Neural cell (in vitro differentiated cells): ENCODE measurements around the gene ITGA5. TPM values are rescaled to one million over a fixed set of nuclear protein-coding genes. Genes with fewer than 3 reads are reported as not detected.

ENCODE experiments used
- H2AFZ ChIP-seq: fragments of 200-600, 300-800 bp; sonication (generic), shearing (Covaris generic); 2 replicates; pipeline ENCODE4 v1.6.0; 2014; ENCODE audit warnings: low read depth, mild to moderate bottlenecking, antibody characterized with exemption, low read length, moderate library complexity
- H3F3A ChIP-seq: fragments of 200-600 bp; shearing (Covaris generic); 2 replicates; pipeline ENCODE4 v1.6.1; 2016; ENCODE audit warnings: mild to moderate bottlenecking, moderate library complexity, mixed read lengths, antibody characterized with exemption, low read length; ENCODE audit not compliant: insufficient read depth, poor library complexity, severe bottlenecking
- H3K27ac ChIP-seq: fragments of 200-600, 300-800 bp; sonication (generic), shearing (Covaris generic); 2 replicates; pipeline ENCODE4 v1.5.1; 2014; ENCODE audit warnings: mild to moderate bottlenecking, low read length, moderate library complexity
- H3K27me3 ChIP-seq: fragments of 300-800, 200-600 bp; sonication (generic), shearing (Covaris generic); 2 replicates; pipeline ENCODE4 v1.6.0; 2014; ENCODE audit warnings: mild to moderate bottlenecking, low read depth, low read length, moderate library complexity; ENCODE audit not compliant: insufficient read depth
- H3K36me3 ChIP-seq: fragments of 300-800, 200-600 bp; sonication (generic), shearing (Covaris generic); 2 replicates; pipeline ENCODE4 v1.5.1; 2014; ENCODE audit warnings: mild to moderate bottlenecking, antibody characterized with exemption, low read length, moderate library complexity; ENCODE audit not compliant: insufficient read depth
- H3K4me2 ChIP-seq: fragments of 300-800, 200-600 bp; sonication (generic), shearing (Covaris generic); 2 replicates; pipeline ENCODE4 v1.6.0; 2014; ENCODE audit warnings: mild to moderate bottlenecking, low read length
- H3K4me3 ChIP-seq: fragments of 300-800, 200-600 bp; sonication (generic), shearing (Covaris generic); 2 replicates; pipeline ENCODE4 v1.5.1; 2014; ENCODE audit warnings: mild to moderate bottlenecking, low read length, moderate library complexity
- H3K79me2 ChIP-seq: fragments of 200-600 bp; shearing (Covaris generic); replicated peaks from 2 replicates; pipeline ENCODE4 v1.6.0; 2014; ENCODE audit warnings: mild to moderate bottlenecking, low read length, moderate library complexity; ENCODE audit not compliant: insufficient read depth
- H3K9ac ChIP-seq: fragments of 300-800, 200-600 bp; sonication (generic), shearing (Covaris generic); 2 replicates; pipeline ENCODE4 v1.6.1; 2016; ENCODE audit warnings: mild to moderate bottlenecking, low read length, mixed read lengths
- H3K9me2 ChIP-seq: fragments of 200-600 bp; shearing (Covaris generic); 2 replicates; pipeline ENCODE4 v1.6.1; 2016; ENCODE audit warnings: mild to moderate bottlenecking, low read length, mixed read lengths; ENCODE audit not compliant: insufficient read depth
- H3K9me3 ChIP-seq: fragments of 200-600, 300-800 bp; sonication (generic), shearing (Covaris generic); 2 replicates; pipeline ENCODE4 v1.6.1; 2016; ENCODE audit warnings: mild to moderate bottlenecking, mixed run types, low read length, moderate library complexity, mixed read lengths
- H4K20me1 ChIP-seq: fragments of 200-600 bp; shearing (Covaris generic); 2 replicates; pipeline ENCODE4 v1.6.1; 2016; ENCODE audit warnings: mild to moderate bottlenecking, mixed run types; ENCODE audit not compliant: insufficient read depth
- RAD21 ChIP-seq: fragments of 450-650 bp; conservative IDR thresholded peaks from 2 replicates; pipeline ENCODE4 v1.6.1; 2014; ENCODE audit warnings: antibody characterized with exemption, mild to moderate bottlenecking, moderate library complexity
- polyA plus RNA-seq: library from polyadenylated mRNA; depleted of rRNA; stranded (reverse); fragments of >200 nt; gene quantifications from 2 replicates; pipeline ENCODE4 v1.2.3, GENCODE V29; 2014

Gene ITGA5
- polyA plus RNA-seq, 1 donor from 2014 or later = not detected

DNA sequence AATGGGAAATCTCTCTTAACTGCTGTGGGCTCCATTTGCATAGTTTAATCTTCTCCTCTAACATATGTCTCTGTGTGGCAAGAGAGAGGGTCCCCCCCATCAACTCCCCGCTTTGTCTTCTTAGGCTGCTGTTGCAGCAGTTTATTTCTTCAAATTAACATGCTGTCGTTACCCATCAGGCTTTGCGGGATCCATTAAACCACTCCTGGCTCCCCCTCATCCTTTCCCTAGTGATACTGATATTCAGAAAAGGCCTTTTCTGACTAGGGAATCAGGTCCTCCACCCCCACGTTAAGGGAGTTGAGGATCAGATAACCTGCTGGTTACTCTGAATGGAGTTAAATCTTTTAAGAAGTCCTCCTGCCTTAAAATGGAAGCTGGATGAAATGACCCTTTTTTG, 70.0 kb downstream of the ITGA5 start:
- no peak for TF ChIP-seq RAD21
- no peaks in the 10 kb centered on the region for H3K36me3 ChIP-seq
- H3K9me2 ChIP-seq = no peaks in the 10 kb centered on the region
- peak overlapping the region; percentile 99 for H3K27ac ChIP-seq
- H3K79me2 ChIP-seq = no peaks in the 10 kb centered on the region
- no peak overlapping the region for H3K4me2 ChIP-seq
- no peak overlapping the region for H3K4me3 ChIP-seq
- no peaks in the 10 kb centered on the region for H3K9me3 ChIP-seq
- no peaks in the 10 kb centered on the region for H3K27me3 ChIP-seq
- peak overlapping the region; percentile 25 for H3K9ac ChIP-seq
- no peak overlapping the region for H2AFZ ChIP-seq
- peaks cover 3% of the 10 kb centered on the region for H3F3A ChIP-seq
- no peaks in the 10 kb centered on the region for H4K20me1 ChIP-seq

Other genes with a start within 250 kb of the ITGA5 start
- gene SMUG1, start 230.3 kb downstream of the ITGA5 start, polyA plus RNA-seq = 57.8 and 76.6 TPM in 2 replicates
- gene CBX5, start 139.1 kb downstream of the ITGA5 start, polyA plus RNA-seq = 57.1 and 64.0 TPM in 2 replicates
- gene HNRNPA1, start 138.5 kb downstream of the ITGA5 start, polyA plus RNA-seq = 526 and 613 TPM in 2 replicates
- gene NFE2, start 118.3 kb downstream of the ITGA5 start, polyA plus RNA-seq = not detected in 2 replicates
- gene COPZ1, start 94.1 kb downstream of the ITGA5 start, polyA plus RNA-seq = 159 and 192 TPM in 2 replicates
- not detected in 2 replicates for gene GPR84, start 54.8 kb downstream of the ITGA5 start, polyA plus RNA-seq
- gene ZNF385A, start 34.5 kb downstream of the ITGA5 start, polyA plus RNA-seq = 0.46 TPM in 1 of 2 replicates, not detected in the other
- not detected in 2 replicates for gene GTSF1, start 54.3 kb upstream of the ITGA5 start, polyA plus RNA-seq
- gene NCKAP1L, start 78.5 kb upstream of the ITGA5 start, polyA plus RNA-seq = 0.02 and 1.9 TPM in 2 replicates
- 9.2 and 14.0 TPM in 2 replicates for gene PDE1B, start 130.3 kb upstream of the ITGA5 start, polyA plus RNA-seq
- gene PPP1R1A, start 169.4 kb upstream of the ITGA5 start, polyA plus RNA-seq = 28.9 and 29.6 TPM in 2 replicates
- not detected in 2 replicates for gene LACRT, start 215.6 kb upstream of the ITGA5 start, polyA plus RNA-seq
- not detected in 2 replicates for gene DCD, start 229.1 kb upstream of the ITGA5 start, polyA plus RNA-seq